K562 (cell line): ENCODE data around the gene PPM1H. TPM values are rescaled to one million over a fixed set of nuclear protein-coding genes. Genes with fewer than 3 reads are reported as not detected.

Experiments
- ATAC-seq: fragments of 200-7000 bp; cut with Tn5 transposase; 3 replicates; pipeline ENCODE4 v1.9.1; 2020; ENCODE audit warnings: moderate library complexity
- BruUV-seq: library from RNA; stranded (reverse); fragments of 400-500 nt; replicated peaks from 2 replicates; lab custom pipeline; 2021; lab: Mats Ljungman, UMichigan
- CTCF ChIA-PET: fragments of 300-600 bp; formaldehyde crosslinking; extraction: SDS; loops from one replicate; lab custom pipeline; 2021; ENCODE audit warnings: low intra/inter-chr PET ratio; lab: Yijun Ruan, JAX
- POLR2A ChIA-PET: fragments of 300-600, 350-650 bp; sonication (Branson Sonifier 250); formaldehyde crosslinking; extraction: SDS; loops from one replicate; lab custom pipeline; 2021; ENCODE audit warnings: antibody characterized with exemption, inconsistent platforms; lab: Yijun Ruan, JAX
- DNase-seq, 4 experiments: peaks; one replicate each; pipeline versions ENCODE4 v3.0.0 to v3.0.0-alpha.2; 2011 to 2018; ENCODE audit warnings: low spot score in 3 of 4, mixed read lengths in 3 of 4; ENCODE audit errors: extremely low read depth in 1 of 4
- FAIRE-seq: peaks from 2 replicates; lab custom pipeline; 2011; peaks lifted over from hg19 to GRCh38; lab: Jason Lieb, UNC
- H2AFZ ChIP-seq: 2 replicates; pipeline ENCODE4 v1.6.0; 2011; ENCODE audit warnings: low read depth, low read length, control low read depth, inconsistent platforms
- H3K27ac ChIP-seq: fragments of 200-600 bp; 3 replicates; pipeline ENCODE4 v1.8.0; 2011; ENCODE audit warnings: low read depth, mild to moderate bottlenecking, control low read depth, inconsistent platforms, low read length, moderate library complexity, mixed read lengths; ENCODE audit errors: extremely low read depth
- H3K27me3 ChIP-seq, 2 experiments: fragments of 300-600 bp in 1 of 2; 2 replicates in 1 of 2; 3 replicates in 1 of 2; pipeline versions ENCODE4 v1.6.0 to v1.8.0; 2011; ENCODE audit warnings: inconsistent platforms in 2 of 2, low read length in 2 of 2, mild to moderate bottlenecking in 1 of 2, mixed read lengths in 1 of 2, moderate library complexity in 1 of 2; ENCODE audit not compliant: control insufficient read depth in 2 of 2, insufficient read depth in 2 of 2
- H3K36me3 ChIP-seq: fragments of 300-600 bp; 3 replicates; pipeline ENCODE4 v1.8.0; 2011; ENCODE audit warnings: mild to moderate bottlenecking, low read length, inconsistent platforms; ENCODE audit not compliant: control insufficient read depth, insufficient read depth
- H3K4me1 ChIP-seq, 2 experiments: fragments of 200-600 bp in 1 of 2; replicated peaks in 1 of 2; 2 replicates in 1 of 2; 3 replicates in 1 of 2; pipeline versions ENCODE4 v1.5.1 to v1.8.0; 2011; ENCODE audit warnings: inconsistent platforms in 2 of 2, low read length in 2 of 2, mild to moderate bottlenecking in 1 of 2, mixed read lengths in 1 of 2, moderate library complexity in 1 of 2; ENCODE audit not compliant: control insufficient read depth in 2 of 2, insufficient read depth in 2 of 2
- H3K4me2 ChIP-seq: 2 replicates; pipeline ENCODE4 v1.6.1; 2011; ENCODE audit warnings: low read length, control low read depth, inconsistent platforms, mixed read lengths; ENCODE audit not compliant: insufficient read depth
- H3K4me3 ChIP-seq: fragments of 200-600 bp; sonication (generic), shearing (Covaris generic); 2 replicates; pipeline ENCODE4 v1.5.1; 2016; ENCODE audit warnings: control low read depth, inconsistent platforms
- H3K79me2 ChIP-seq: fragments of 200-600 bp; 3 replicates; pipeline ENCODE4 v1.8.0; 2011; ENCODE audit warnings: low read length, inconsistent platforms; ENCODE audit not compliant: control insufficient read depth, insufficient read depth
- H3K9ac ChIP-seq, 2 experiments: 2 replicates each; pipeline versions ENCODE4 v1.6.0 to v1.6.1; 2011; ENCODE audit warnings: low read depth in 2 of 2, low read length in 2 of 2, control low read depth in 1 of 2, inconsistent platforms in 1 of 2, mild to moderate bottlenecking in 1 of 2, mixed read lengths in 1 of 2; ENCODE audit not compliant: insufficient read depth in 1 of 2
- H3K9me1 ChIP-seq: one replicate; pipeline ENCODE4 v1.6.0; 2011; ENCODE audit warnings: inconsistent platforms, mild to moderate bottlenecking, low read length, moderate library complexity; ENCODE audit not compliant: control insufficient read depth, insufficient read depth
- H3K9me3 ChIP-seq: replicated peaks from 2 replicates; pipeline ENCODE4 v1.5.1; 2011; ENCODE audit warnings: low read depth, low read length, inconsistent platforms; ENCODE audit not compliant: control insufficient read depth, insufficient read depth
- H4K20me1 ChIP-seq: replicated peaks from 2 replicates; pipeline ENCODE4 v1.6.1; 2011; ENCODE audit warnings: low read length, inconsistent platforms, mixed read lengths; ENCODE audit not compliant: control insufficient read depth, insufficient read depth
- BRF1 ChIP-seq: IDR thresholded peaks from 3 replicates; pipeline ENCODE4 v1.6.1; 2011; ENCODE audit warnings: borderline replicate concordance, mild to moderate bottlenecking; ENCODE audit not compliant: insufficient read length; ENCODE audit errors: extremely low read depth
- E4F1 ChIP-seq: fragments of 250-450 bp; sonication (Bioruptor Pico); IDR thresholded peaks from 2 replicates; pipeline ENCODE4 v1.5.0; 2021; ENCODE audit warnings: mild to moderate bottlenecking, borderline replicate concordance
- FOXM1 ChIP-seq, 2 experiments: fragments of 450-650 bp in 1 of 2; sonication (generic) in 1 of 2; formaldehyde crosslinking in 1 of 2; IDR thresholded peaks; 2 replicates each; pipeline versions ENCODE4 v1.6.1 to v1.9.0; 2017 to 2022; ENCODE audit warnings: low read depth in 2 of 2, mild to moderate bottlenecking in 2 of 2, missing genetic modification reagents in 1 of 2, moderate library complexity in 1 of 2
- HINFP ChIP-seq: fragments of 450-650 bp; conservative IDR thresholded peaks from 2 replicates; pipeline ENCODE4 v1.6.1; 2016; ENCODE audit warnings: missing genetic modification characterization, low read depth, mild to moderate bottlenecking, control low read depth, missing compliant biosample characterization
- SMARCC2 ChIP-seq: fragments of 450-650 bp; IDR thresholded peaks from 2 replicates; pipeline ENCODE4 v1.6.1; 2017; ENCODE audit warnings: antibody characterized with exemption, moderate library complexity, mild to moderate bottlenecking, low read depth
- TARDBP ChIP-seq: fragments of 450-650 bp; IDR thresholded peaks from 2 replicates; pipeline ENCODE4 v1.6.1; 2016
- ZNF354B ChIP-seq: fragments of 250-450 bp; sonication (Bioruptor Pico); IDR thresholded peaks from 2 replicates; pipeline ENCODE4 v1.4.0; 2020
- ZNF407 ChIP-seq: fragments of 450-650 bp; IDR thresholded peaks from 2 replicates; pipeline ENCODE4 v1.6.1; 2016; ENCODE audit warnings: low read depth
- ZNF717 ChIP-seq: fragments of 250-450 bp; sonication (Bioruptor Pico); IDR thresholded peaks from 2 replicates; pipeline ENCODE4 v1.5.0; 2021
- whole genome bisulfite sequencing: fragments of 100-300 bp; shearing (Covaris generic); methylation state at CpG from one replicate; pipeline ENCODE4 v1.1.6; 2016; ENCODE audit warnings: low coverage, mixed read lengths; ENCODE audit not compliant: insufficient coverage; ENCODE audit errors: missing lambda C conversion rate; 5-methylcytosine and 5-hydroxymethylcytosine counted together
- in situ Hi-C: fragments of 300-500 bp; cut with MboI; formaldehyde crosslinking; loops from 4 replicates; pipeline ENCODE4 v1.15.0; 2018; ENCODE audit warnings: inconsistent platforms, mixed read lengths
- intact Hi-C: fragments of 100-400 bp; cut with micrococcal nuclease; formaldehyde crosslinking; loops from 2 replicates; pipeline ENCODE4 v1.14.2; 2022
- polyA plus RNA-seq, 8 experiments: library from polyadenylated mRNA; depleted of rRNA in 4 of 8; stranded (reverse) in 5 of 8; unstranded in 3 of 8; fragments of >200 nt; fragmentation: Nextera tagmentation in 2 of 8; fragmentation: Illumina TruSeq in 1 of 8; extraction: Ambion mirVana in 2 of 8; extraction: Trizol in 1 of 8; gene quantifications; 2 replicates each; pipeline versions ENCODE4 v1.2.1 to v1.2.3, GENCODE V29; 2011 to 2014; ENCODE audit warnings: inconsistent platforms in 1 of 8, missing spikeins in 1 of 8
- total RNA-seq, 7 experiments: library from RNA; depleted of rRNA in 6 of 7; stranded (reverse); fragments of >200 nt in 6 of 7; fragmentation: Illumina TruSeq in 2 of 7; extraction: Trizol in 2 of 7; gene quantifications; 2 replicates each; pipeline versions ENCODE4 v1.2.1 to v1.2.3, GENCODE V29; 2011 to 2021; ENCODE audit warnings: low replicate concordance in 1 of 7

The PPM1H gene
- total and polyA plus RNA-seq, 9 of the 15 experiments (the other 6 are each of a cell fraction or from before 2014, with no cell fraction given), result 5.3 to 29.3 (median 11.3) TPM

GRCh38 chr12:62800707-62801400 is 134.1 kb downstream of the PPM1H start:
- H3K9me3 ChIP-seq, result no peaks in the 10 kb centered on the region
- ChIA-PET CTCF (no interaction called here), POLR2A (interaction anchor here (0.7 to 1.4 kb wide), 2 partner anchors 13 to 110 kb away, joined by 3 to 5 read pairs; no protein-coding TSS in a partner anchor)
- no peak overlapping the region for H3K4me2 ChIP-seq
- in situ Hi-C loops, result loop anchor here (5.0 kb wide), 1 partner anchor 219 kb away; no protein-coding TSS in a partner anchor
- TF ChIP-seq ZNF354B (CRISPR knock-in tag), result no peak
- no peak for TF ChIP-seq E4F1 (CRISPR knock-in tag)
- no peak for TF ChIP-seq TARDBP
- no peak for TF ChIP-seq ZNF717
- TF ChIP-seq BRF1, result no peak
- TF ChIP-seq HINFP (tag), result no peak
- no peak for TF ChIP-seq SMARCC2
- TF ChIP-seq ZNF407, result no peak
- no peak for TF ChIP-seq FOXM1 (IDR thresholded peaks at IDR 0.05; ENCODE audit: low read depth)
- no peak for TF ChIP-seq FOXM1 (CRISPR knock-in tag; IDR thresholded peaks at IDR 0.05; ENCODE audit: low read depth)
- H3K79me2 ChIP-seq, result no peaks in the 10 kb centered on the region
- TSS peak; percentile 33 for BruUV-seq
- no peak overlapping the region for H3K27ac ChIP-seq
- H3K4me3 ChIP-seq, result no peak overlapping the region
- WGBS, result 54% methylated on average over 13 of the region's 13 CpGs
- H3K9me1 ChIP-seq, result no peaks in the 10 kb centered on the region
- no peaks in the 10 kb centered on the region for H4K20me1 ChIP-seq
- DNase-seq (no peak), ATAC-seq (no peak), FAIRE-seq (no peak)
- no peaks in the 10 kb centered on the region for H3K27me3 ChIP-seq
- H3K36me3 ChIP-seq, result peaks cover 14% of the 10 kb centered on the region; the same call in 1 of the 3 replicates
- intact Hi-C loops, result no loop called here
- no peak overlapping the region for H3K9ac ChIP-seq
- peaks cover 0 to 7% of the 10 kb centered on the region in 2 experiments; a peak in 1 of 5 replicates for H3K4me1 ChIP-seq
- no peak overlapping the region for H2AFZ ChIP-seq
